Ishikawa (cell line): Measurements from ENCODE around the gene MGMT.

Source experiments
- CEBPB ChIP-seq: IDR thresholded peaks from 2 replicates; pipeline ENCODE4 v1.6.1; 2012
- CREB1 ChIP-seq: IDR thresholded peaks from 2 replicates; pipeline ENCODE4 v1.6.1; 2012; ENCODE audit warnings: low read depth
- EGR1 ChIP-seq: IDR thresholded peaks from 2 replicates; pipeline ENCODE4 v1.6.1; 2012
- EP300 ChIP-seq: IDR thresholded peaks from 2 replicates; pipeline ENCODE4 v1.6.1; 2012; ENCODE audit warnings: borderline replicate concordance
- FOXM1 ChIP-seq: IDR thresholded peaks from 2 replicates; pipeline ENCODE4 v1.6.1; 2012; ENCODE audit warnings: low read depth, borderline replicate concordance
- NFIC ChIP-seq: IDR thresholded peaks from 2 replicates; pipeline ENCODE4 v1.6.1; 2012
- RAD21 ChIP-seq: IDR thresholded peaks from 2 replicates; pipeline ENCODE4 v1.6.1; 2012; ENCODE audit warnings: low read depth
- TAF1 ChIP-seq: IDR thresholded peaks from 2 replicates; pipeline ENCODE4 v1.6.1; 2012; ENCODE audit warnings: low read depth, mild to moderate bottlenecking
- TCF12 ChIP-seq: IDR thresholded peaks from 2 replicates; pipeline ENCODE4 v1.6.1; 2012; ENCODE audit warnings: low read depth
- TEAD4 ChIP-seq: IDR thresholded peaks from 2 replicates; pipeline ENCODE4 v1.6.1; 2012
- YY1 ChIP-seq: IDR thresholded peaks from 2 replicates; pipeline ENCODE4 v1.6.1; 2012; ENCODE audit warnings: low read depth
- ZBTB7A ChIP-seq: IDR thresholded peaks from 2 replicates; pipeline ENCODE4 v1.6.1; 2012; ENCODE audit warnings: low read depth
- TF ChIP-seq, protein P1 (sequence below): IDR thresholded peaks from 2 replicates; pipeline ENCODE4 v1.6.1; 2012
- TF ChIP-seq, protein P2 (sequence below): IDR thresholded peaks from 2 replicates; pipeline ENCODE4 v1.6.1; 2012; ENCODE audit warnings: low read depth, mild to moderate bottlenecking
- TF ChIP-seq, protein P3 (sequence below): IDR thresholded peaks from 2 replicates; pipeline ENCODE4 v1.6.1; 2012

The MGMT gene

DNA sequence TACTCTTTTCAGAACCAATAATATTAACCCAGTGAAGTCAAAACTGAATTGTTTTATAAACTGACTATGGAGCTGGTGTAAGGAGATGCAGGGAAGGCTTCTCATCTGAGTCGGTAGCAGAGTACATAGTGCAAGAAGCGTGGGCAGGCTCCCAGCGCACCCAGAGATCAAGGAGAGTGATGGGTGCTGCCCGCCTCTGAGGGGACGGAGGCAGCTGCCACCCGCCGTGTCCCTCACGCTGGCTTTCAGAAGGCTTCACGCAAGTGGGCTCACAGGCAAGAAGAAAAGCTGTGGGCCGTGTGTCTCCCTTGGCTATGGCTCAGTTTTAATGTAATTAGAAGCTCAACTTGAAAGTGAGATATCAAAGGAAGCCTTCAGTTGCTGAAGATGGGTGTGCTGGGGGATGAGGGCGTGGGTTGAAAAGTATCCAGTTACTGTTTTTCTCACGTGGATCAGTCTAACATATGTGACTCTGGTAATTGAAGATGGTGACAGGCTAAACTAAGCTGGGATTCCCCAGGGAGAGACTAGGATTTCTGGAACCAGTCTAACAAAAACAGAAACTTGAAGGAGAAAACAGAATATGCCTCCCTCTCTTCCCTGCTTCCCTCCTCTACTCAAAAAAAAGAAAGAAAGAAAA is 159.9 kb downstream of the MGMT start:
- TF ChIP-seq NFIC (no peak), EP300 (no peak), YY1 (no peak), CEBPB (no peak), CREB1 (no peak), FOXM1 (no peak), RAD21 (no peak), TAF1 (no peak), EGR1 (no peak)
- TF ChIP-seq, protein P1, sequence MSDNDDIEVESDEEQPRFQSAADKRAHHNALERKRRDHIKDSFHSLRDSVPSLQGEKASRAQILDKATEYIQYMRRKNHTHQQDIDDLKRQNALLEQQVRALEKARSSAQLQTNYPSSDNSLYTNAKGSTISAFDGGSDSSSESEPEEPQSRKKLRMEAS: no peak
- TF ChIP-seq, protein P2, sequence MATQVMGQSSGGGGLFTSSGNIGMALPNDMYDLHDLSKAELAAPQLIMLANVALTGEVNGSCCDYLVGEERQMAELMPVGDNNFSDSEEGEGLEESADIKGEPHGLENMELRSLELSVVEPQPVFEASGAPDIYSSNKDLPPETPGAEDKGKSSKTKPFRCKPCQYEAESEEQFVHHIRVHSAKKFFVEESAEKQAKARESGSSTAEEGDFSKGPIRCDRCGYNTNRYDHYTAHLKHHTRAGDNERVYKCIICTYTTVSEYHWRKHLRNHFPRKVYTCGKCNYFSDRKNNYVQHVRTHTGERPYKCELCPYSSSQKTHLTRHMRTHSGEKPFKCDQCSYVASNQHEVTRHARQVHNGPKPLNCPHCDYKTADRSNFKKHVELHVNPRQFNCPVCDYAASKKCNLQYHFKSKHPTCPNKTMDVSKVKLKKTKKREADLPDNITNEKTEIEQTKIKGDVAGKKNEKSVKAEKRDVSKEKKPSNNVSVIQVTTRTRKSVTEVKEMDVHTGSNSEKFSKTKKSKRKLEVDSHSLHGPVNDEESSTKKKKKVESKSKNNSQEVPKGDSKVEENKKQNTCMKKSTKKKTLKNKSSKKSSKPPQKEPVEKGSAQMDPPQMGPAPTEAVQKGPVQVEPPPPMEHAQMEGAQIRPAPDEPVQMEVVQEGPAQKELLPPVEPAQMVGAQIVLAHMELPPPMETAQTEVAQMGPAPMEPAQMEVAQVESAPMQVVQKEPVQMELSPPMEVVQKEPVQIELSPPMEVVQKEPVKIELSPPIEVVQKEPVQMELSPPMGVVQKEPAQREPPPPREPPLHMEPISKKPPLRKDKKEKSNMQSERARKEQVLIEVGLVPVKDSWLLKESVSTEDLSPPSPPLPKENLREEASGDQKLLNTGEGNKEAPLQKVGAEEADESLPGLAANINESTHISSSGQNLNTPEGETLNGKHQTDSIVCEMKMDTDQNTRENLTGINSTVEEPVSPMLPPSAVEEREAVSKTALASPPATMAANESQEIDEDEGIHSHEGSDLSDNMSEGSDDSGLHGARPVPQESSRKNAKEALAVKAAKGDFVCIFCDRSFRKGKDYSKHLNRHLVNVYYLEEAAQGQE: no peak
- TF ChIP-seq, protein P3, sequence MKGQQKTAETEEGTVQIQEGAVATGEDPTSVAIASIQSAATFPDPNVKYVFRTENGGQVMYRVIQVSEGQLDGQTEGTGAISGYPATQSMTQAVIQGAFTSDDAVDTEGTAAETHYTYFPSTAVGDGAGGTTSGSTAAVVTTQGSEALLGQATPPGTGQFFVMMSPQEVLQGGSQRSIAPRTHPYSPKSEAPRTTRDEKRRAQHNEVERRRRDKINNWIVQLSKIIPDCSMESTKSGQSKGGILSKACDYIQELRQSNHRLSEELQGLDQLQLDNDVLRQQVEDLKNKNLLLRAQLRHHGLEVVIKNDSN: no peak

DNA sequence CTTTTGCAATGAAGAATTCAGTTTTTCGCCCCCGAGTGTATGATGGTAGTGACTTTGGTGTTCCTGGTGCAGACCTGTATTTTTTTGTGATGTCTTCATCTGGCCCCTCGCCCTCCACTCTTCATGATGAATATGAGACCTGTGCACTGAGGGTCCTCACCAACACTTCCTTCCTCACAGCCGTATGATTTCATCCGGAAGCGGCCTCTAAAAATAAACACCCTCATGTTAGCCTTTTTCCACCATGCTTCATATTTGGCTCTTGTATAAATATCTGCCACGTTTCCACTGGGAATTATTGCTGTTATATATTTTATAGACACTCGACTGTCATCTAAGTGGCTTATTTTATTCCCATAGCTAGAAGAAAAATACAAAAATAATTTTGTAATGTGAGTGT is 160.4 kb downstream of the MGMT start:
- TF ChIP-seq, protein P3: no peak
- TF ChIP-seq, protein P1: no peak
- TF ChIP-seq NFIC: no peak
- no peak for TF ChIP-seq ZBTB7A
- TF ChIP-seq RAD21: no peak
- TF ChIP-seq TAF1: no peak
- no peak for TF ChIP-seq CREB1
- TF ChIP-seq YY1: no peak
- no peak for TF ChIP-seq TCF12
- TF ChIP-seq, protein P2: no peak
- no peak for TF ChIP-seq FOXM1

DNA sequence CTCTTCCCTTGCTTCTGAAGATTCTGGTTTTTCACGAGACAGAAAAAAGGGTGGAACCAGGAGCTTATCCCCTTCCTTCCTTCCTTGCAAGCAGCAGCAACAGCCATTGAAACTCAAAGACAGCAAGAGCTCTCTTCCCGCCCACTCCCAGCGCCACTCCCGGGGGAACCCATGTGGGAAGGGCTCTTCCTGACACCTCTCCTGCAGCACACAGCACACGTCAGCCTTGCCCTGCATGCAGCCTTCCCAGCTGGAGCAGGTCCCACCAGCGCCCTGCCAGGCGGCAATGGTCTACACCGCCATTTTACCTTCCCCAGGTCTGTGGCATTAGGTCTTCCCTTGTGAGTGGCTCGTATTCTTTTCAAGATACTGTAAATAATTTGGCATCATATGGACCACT is 161.8 kb downstream of the MGMT start:
- TF ChIP-seq NFIC (no peak), RAD21 (no peak), TEAD4 (no peak), YY1 (no peak), CREB1 (no peak), EP300 (no peak), ZBTB7A (no peak), TCF12 (no peak), EGR1 (no peak), TAF1 (no peak), CEBPB (no peak), FOXM1 (no peak)
- TF ChIP-seq, protein P2: no peak
- TF ChIP-seq, protein P1: no peak
- TF ChIP-seq, protein P3: no peak
